HUES48 (cell line): ENCODE data around the gene MLN.

Source experiments
- H3K27ac ChIP-seq: one replicate; pipeline ENCODE4 v1.7.0; 2013; ENCODE audit warnings: low read depth, low read length, inconsistent platforms
- H3K27me3 ChIP-seq: 2 replicates; pipeline ENCODE4 v1.6.1; 2013; ENCODE audit warnings: mild to moderate bottlenecking, low read length; ENCODE audit not compliant: control insufficient read depth, insufficient read depth
- H3K36me3 ChIP-seq: 2 replicates; pipeline ENCODE4 v1.6.1; 2013; ENCODE audit warnings: low read length; ENCODE audit not compliant: control insufficient read depth, insufficient read depth
- H3K4me1 ChIP-seq: 2 replicates; pipeline ENCODE4 v1.6.1; 2013; ENCODE audit warnings: mild to moderate bottlenecking, low read length; ENCODE audit not compliant: control insufficient read depth, insufficient read depth
- H3K4me3 ChIP-seq: 2 replicates; pipeline ENCODE4 v1.5.1; 2013; ENCODE audit warnings: mild to moderate bottlenecking, low read depth, low read length
- H3K9ac ChIP-seq: 2 replicates; pipeline ENCODE4 v1.6.1; 2013; ENCODE audit warnings: mild to moderate bottlenecking, low read depth, low read length, moderate library complexity
- H3K9me3 ChIP-seq: 2 replicates; pipeline ENCODE4 v1.6.1; 2013; ENCODE audit warnings: low read length; ENCODE audit not compliant: control insufficient read depth, insufficient read depth

Gene MLN

GRCh38 chr6:33822575-33823395 is 19.0 kb upstream of the MLN start:
- Histone ChIP-seq H3K9ac (no peak overlapping the region), H3K4me1 (peaks cover under 1% of the 10 kb centered on the region; the same call in 1 of the 2 replicates), H3K4me3 (no peak overlapping the region), H3K9me3 (no peaks in the 10 kb centered on the region), H3K27ac (no peak overlapping the region), H3K36me3 (no peaks in the 10 kb centered on the region), H3K27me3 (no peaks in the 10 kb centered on the region)

DNA sequence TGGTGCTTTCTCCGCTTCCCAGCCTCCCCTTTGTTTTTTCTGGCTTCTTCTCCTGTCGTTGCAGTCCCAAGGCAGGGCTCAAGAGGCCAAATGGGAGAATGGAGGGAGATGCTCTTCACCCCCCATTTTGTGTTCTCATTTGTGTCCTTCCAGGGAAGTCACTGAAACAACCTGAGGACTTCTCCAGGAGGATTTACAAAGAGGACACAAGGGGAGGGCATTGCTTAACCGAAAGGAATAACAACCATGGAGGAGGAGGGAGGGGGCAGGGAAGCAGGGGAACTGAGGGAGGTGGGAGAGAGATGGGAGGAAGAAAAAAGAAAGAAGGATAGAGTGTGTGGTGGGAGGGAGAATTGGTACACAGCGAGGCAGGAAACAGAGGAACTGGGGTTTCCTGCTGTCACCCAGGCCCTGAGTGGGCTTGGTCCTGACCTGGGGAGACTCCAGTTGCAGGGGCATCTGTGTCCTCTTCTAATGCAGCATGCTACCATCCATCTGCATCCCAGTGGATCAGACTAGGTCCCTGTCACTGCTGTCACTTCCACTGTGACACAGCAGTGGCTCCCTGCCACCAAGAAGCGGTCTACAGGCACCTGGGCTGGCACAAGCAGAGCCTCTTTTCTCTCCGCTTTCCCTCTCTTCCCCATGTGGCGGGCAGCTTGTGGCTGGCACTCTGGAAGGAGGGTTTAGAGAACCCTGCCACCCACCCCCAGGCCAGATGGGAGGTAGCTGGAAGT is 17.1 kb upstream of the MLN start:
- Histone ChIP-seq H3K27me3 (no peaks in the 10 kb centered on the region), H3K4me3 (no peak overlapping the region), H3K36me3 (no peaks in the 10 kb centered on the region), H3K9me3 (no peaks in the 10 kb centered on the region), H3K27ac (no peak overlapping the region), H3K4me1 (no peaks in the 10 kb centered on the region; the same call in 1 of the 2 replicates), H3K9ac (no peak overlapping the region)

- H3K4me3 ChIP-seq, result no peak overlapping the region
- no peaks in the 10 kb centered on the region for H3K9me3 ChIP-seq
- no peaks in the 10 kb centered on the region for H3K36me3 ChIP-seq
- no peak overlapping the region for H3K9ac ChIP-seq
- H3K27me3 ChIP-seq, result no peaks in the 10 kb centered on the region
- H3K4me1 ChIP-seq, result peaks cover 4% of the 10 kb centered on the region
- H3K27ac ChIP-seq, result no peak overlapping the region
Measured at GRCh38 chr6:33820243-33820642, 16.4 kb upstream of the MLN start.

GRCh38 chr6:33819021-33819420 is 15.2 kb upstream of the MLN start:
- Histone ChIP-seq H3K27ac (no peak overlapping the region), H3K4me3 (no peak overlapping the region), H3K4me1 (peaks cover 7% of the 10 kb centered on the region), H3K27me3 (no peaks in the 10 kb centered on the region), H3K9me3 (no peaks in the 10 kb centered on the region), H3K9ac (no peak overlapping the region), H3K36me3 (no peaks in the 10 kb centered on the region)

GRCh38 chr6:33818293-33818692 is 14.5 kb upstream of the MLN start:
- peaks cover 14% of the 10 kb centered on the region for H3K4me1 ChIP-seq
- H3K36me3 ChIP-seq, result no peaks in the 10 kb centered on the region
- no peaks in the 10 kb centered on the region for H3K9me3 ChIP-seq
- H3K27ac ChIP-seq, result no peak overlapping the region
- H3K9ac ChIP-seq, result no peak overlapping the region
- no peak overlapping the region for H3K4me3 ChIP-seq
- no peaks in the 10 kb centered on the region for H3K27me3 ChIP-seq

DNA sequence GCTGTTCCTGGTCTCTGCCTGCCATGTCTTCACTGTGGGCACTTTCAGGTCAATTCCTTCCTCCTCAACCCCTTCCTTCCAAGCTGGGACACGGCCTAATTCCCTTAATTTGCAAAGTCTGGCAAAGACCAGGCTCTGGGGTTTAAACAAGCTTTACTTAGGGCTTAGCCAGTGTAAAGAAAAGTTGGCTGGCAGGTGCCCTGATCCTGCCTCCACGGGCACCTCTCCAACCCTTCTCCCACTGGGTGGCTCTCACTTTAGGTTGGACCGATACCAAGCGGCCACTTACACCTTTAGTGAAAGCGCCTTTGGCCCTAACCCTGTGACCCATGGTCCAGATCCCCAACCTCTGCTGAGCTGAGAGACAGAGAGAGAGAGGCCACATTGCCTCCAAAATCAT is 13.7 kb upstream of the MLN start:
- peaks cover 20% of the 10 kb centered on the region for H3K4me1 ChIP-seq
- H3K4me3 ChIP-seq, result no peak overlapping the region
- H3K27ac ChIP-seq, result no peak overlapping the region
- H3K9me3 ChIP-seq, result no peaks in the 10 kb centered on the region
- H3K9ac ChIP-seq, result no peak overlapping the region
- H3K36me3 ChIP-seq, result no peaks in the 10 kb centered on the region
- no peaks in the 10 kb centered on the region for H3K27me3 ChIP-seq

DNA sequence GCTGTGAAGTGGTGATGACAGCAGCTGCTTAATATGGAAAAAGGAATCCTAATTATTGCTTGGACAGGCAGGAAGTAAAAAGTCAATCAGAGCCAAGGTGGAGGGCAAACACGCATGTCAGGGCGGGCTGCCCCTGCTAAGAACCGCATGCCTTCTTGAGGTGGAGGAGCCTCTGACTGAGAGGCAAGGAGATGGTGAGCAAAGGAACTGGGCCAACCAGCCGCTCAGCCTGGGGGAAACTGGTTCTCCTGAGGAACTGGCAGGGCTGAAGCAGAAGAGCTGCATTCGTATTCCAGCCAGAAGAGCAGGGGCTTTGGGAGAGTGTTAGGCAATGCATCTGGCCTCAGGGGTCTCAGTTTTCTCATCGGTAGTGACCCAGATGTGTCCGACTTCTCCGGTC is 13.1 kb upstream of the MLN start:
- Histone ChIP-seq H3K4me1 (peaks cover 26% of the 10 kb centered on the region), H3K9ac (no peak overlapping the region), H3K27ac (no peak overlapping the region), H3K27me3 (no peaks in the 10 kb centered on the region), H3K4me3 (no peak overlapping the region), H3K36me3 (no peaks in the 10 kb centered on the region), H3K9me3 (no peaks in the 10 kb centered on the region)

GRCh38 chr6:33815854-33816253 is 12.1 kb upstream of the MLN start:
- H3K27me3 ChIP-seq, result no peaks in the 10 kb centered on the region
- no peaks in the 10 kb centered on the region for H3K36me3 ChIP-seq
- H3K4me1 ChIP-seq, result peaks cover 37% of the 10 kb centered on the region
- no peaks in the 10 kb centered on the region for H3K9me3 ChIP-seq
- H3K4me3 ChIP-seq, result no peak overlapping the region
- H3K9ac ChIP-seq, result no peak overlapping the region
- H3K27ac ChIP-seq, result no peak overlapping the region

- Histone ChIP-seq H3K36me3 (no peaks in the 10 kb centered on the region), H3K27ac (peak overlapping the region; percentile 52), H3K4me1 (peaks cover 44% of the 10 kb centered on the region), H3K27me3 (no peaks in the 10 kb centered on the region), H3K4me3 (no peak overlapping the region), H3K9me3 (no peaks in the 10 kb centered on the region), H3K9ac (no peak overlapping the region)
Measured at GRCh38 chr6:33813990-33814985, 10.5 kb upstream of the MLN start.

DNA sequence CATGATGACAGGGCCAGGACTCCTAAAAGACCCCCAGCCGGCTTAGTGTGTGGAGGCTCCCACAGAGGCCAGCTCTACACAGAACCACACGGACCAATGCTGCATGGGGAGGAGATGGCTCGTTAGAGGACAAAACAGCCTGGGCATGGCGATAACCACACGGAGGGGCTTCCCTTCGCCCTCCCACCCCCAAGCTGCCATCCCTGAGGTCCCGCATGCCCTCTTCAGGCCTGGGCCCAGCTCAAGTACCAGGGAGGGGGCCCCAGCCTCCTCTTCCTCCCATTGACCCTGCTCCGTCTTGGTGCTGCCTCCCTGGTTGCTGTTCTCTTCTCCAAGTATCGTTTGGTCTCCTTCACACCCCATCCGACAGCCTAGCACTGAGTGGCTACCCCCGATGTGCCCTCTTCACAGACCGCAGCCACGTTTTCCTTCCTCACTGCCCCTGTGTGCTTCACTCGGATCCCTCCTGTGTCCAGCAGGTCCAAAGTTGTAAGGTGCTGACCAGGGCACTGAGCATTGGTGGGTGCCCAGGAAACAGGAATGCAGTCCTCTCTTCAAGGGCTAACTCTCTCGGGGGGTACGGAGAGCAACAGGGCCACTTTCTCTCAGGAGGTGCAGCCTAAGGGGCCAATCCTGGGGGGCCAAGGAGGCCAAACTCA is 9.6 kb upstream of the MLN start:
- Histone ChIP-seq H3K9ac (peak overlapping the region; percentile 28; the same call in 1 of the 2 replicates), H3K4me3 (no peak overlapping the region), H3K9me3 (no peaks in the 10 kb centered on the region), H3K27ac (peak overlapping the region; percentile 52), H3K36me3 (no peaks in the 10 kb centered on the region), H3K27me3 (no peaks in the 10 kb centered on the region), H3K4me1 (peaks cover 54% of the 10 kb centered on the region)
